ENCODE data around the gene XYLT1. TPM values are rescaled to one million over a fixed set of nuclear protein-coding genes. Genes with fewer than 3 reads are reported as not detected.

Gene XYLT1
- total and polyA plus RNA-seq, 2 of the 13 experiments (the other 11 are each of a cell fraction or from before 2014, with no cell fraction given): not detected

DNA sequence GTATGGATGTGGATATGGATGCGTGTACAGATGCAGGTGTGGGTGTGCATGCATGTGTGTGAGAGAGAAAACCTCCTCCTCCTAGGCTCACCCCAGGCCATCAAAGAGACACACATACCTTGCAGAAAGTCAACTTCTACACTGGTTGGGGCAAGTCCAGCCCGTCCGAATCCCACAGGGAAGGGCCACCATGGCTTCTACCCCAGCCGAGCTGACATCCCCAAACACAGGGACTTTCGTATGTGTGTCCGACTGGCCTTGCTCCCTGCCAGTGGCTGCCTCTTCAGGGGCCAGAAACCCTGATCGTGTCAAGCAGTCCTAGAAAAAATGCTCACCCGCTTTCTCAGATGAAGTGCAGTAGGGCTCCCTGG, 134.2 kb downstream of the XYLT1 start:
- intact Hi-C loops (cut with micrococcal nuclease; ENCODE audit: unreplicated experiment) (no loop called here), in situ Hi-C loops (cut with HindIII; ENCODE audit: extremely low pct_ligation_motif_present, low pct_unique_long_range_greater_than_20kb) (no loop called here)
- Histone ChIP-seq H3K27ac (ENCODE audit: extremely low read length, insufficient read depth, low read length) (no peak overlapping the region), H3K27me3 (ENCODE audit: control insufficient read depth in 1 of 2, insufficient read depth in 2 of 2, low read length in 2 of 2) (peaks cover 2 to 14% of the 10 kb centered on the region in 2 experiments; a peak in 3 of 5 replicates), H3K79me2 (ENCODE audit: insufficient read depth, low read length) (no peaks in the 10 kb centered on the region), H3K4me1 (ENCODE audit: insufficient read depth, low read length) (no peaks in the 10 kb centered on the region), H3K4me3 (replicated peaks in 1 of 3; ENCODE audit: insufficient read depth in 1 of 3, low read depth in 2 of 3, low read length in 3 of 3) (no peak overlapping the region), H3K9me3 (ENCODE audit: low read length) (no peaks in the 10 kb centered on the region), H3K9ac (ENCODE audit: insufficient read depth, low read depth, low read length) (no peak overlapping the region), H3K36me3 (replicated peaks in 1 of 2; ENCODE audit: control insufficient read depth in 1 of 2, insufficient read depth in 2 of 2, low read length in 2 of 2) (no peaks in the 10 kb centered on the region), H3K4me2 (ENCODE audit: low read depth, low read length) (no peak overlapping the region), H4K20me1 (ENCODE audit: insufficient read depth, low read length) (no peaks in the 10 kb centered on the region), H2AFZ (ENCODE audit: low read length) (no peak overlapping the region)
- POLR2A ChIA-PET: no interaction called here
- FAIRE-seq: no peak
- DNase-seq (ENCODE audit: low spot score): no peak
- CTCF ChIA-PET (ENCODE audit: low intra/inter-chr PET ratio, low total read pairs): no interaction called here
- no peak for ATAC-seq
- WGBS (ENCODE audit: low lambda C conversion rate): 27% methylated on average over 8 of the region's 8 CpGs
- no TSS peak for BruUV-seq (replicated peaks)
- no peak for TF ChIP-seq ZEB1 (IDR thresholded peaks at IDR 0.05; ENCODE audit: insufficient replicate concordance, low read depth)

DNA sequence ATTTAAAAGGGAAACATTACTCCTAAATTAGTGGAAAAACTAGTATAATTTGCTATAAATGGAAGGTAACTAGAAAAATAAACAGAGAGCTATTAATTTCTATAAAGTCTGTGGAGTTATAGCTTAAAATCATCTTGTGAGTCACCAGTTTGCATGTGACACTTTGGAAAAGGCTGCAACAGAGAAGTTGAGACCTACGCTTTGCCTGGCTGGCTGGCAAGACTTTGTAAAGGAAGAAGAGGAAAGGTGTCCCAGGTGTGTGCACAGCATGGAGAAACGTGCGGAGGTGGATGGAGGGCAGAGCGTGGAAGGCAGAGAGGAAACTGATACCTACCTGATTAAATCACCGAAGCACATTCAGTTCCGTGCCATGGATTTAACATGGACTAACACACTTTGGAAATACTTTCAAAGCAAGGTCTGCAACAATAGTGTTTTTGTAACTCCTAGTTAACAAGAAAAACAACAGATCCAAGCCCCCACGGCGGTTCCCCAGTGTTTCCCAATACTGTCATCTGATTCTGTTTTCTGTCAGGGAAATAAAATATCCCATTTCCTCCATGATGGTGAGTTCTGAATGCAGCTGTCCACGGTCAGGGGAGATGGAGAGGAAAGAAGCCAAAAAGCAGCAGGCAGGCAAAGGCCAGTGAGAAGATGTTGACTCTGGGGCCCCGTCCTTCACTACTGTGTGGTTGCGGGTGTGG, 134.8 kb downstream of the XYLT1 start:
- H3K9me3 ChIP-seq (ENCODE audit: low read length): no peaks in the 10 kb centered on the region
- no peak for FAIRE-seq
- ChIA-PET CTCF (ENCODE audit: low intra/inter-chr PET ratio, low total read pairs) (no interaction called here), POLR2A (no interaction called here)
- no peaks in the 10 kb centered on the region for H3K79me2 ChIP-seq (ENCODE audit: insufficient read depth, low read length)
- H3K4me3 ChIP-seq (replicated peaks in 1 of 3; ENCODE audit: insufficient read depth in 1 of 3, low read depth in 2 of 3, low read length in 3 of 3): no peak overlapping the region
- H2AFZ ChIP-seq (ENCODE audit: low read length): no peak overlapping the region
- no peak overlapping the region for H3K27ac ChIP-seq (ENCODE audit: extremely low read length, insufficient read depth, low read length)
- in situ Hi-C loops (cut with HindIII; ENCODE audit: extremely low pct_ligation_motif_present, low pct_unique_long_range_greater_than_20kb) (no loop called here), intact Hi-C loops (cut with micrococcal nuclease; ENCODE audit: unreplicated experiment) (no loop called here)
- H3K9ac ChIP-seq (ENCODE audit: insufficient read depth, low read depth, low read length): no peak overlapping the region
- H4K20me1 ChIP-seq (ENCODE audit: insufficient read depth, low read length): no peaks in the 10 kb centered on the region
- H3K36me3 ChIP-seq (replicated peaks in 1 of 2; ENCODE audit: control insufficient read depth in 1 of 2, insufficient read depth in 2 of 2, low read length in 2 of 2): no peaks in the 10 kb centered on the region
- no peak for ATAC-seq
- 49% methylated on average over 11 of the region's 11 CpGs for whole genome bisulfite sequencing (ENCODE audit: low lambda C conversion rate)
- H3K4me2 ChIP-seq (ENCODE audit: low read depth, low read length): no peak overlapping the region
- peaks cover 2 to 14% of the 10 kb centered on the region in 2 experiments; a peak in 3 of 5 replicates for H3K27me3 ChIP-seq (ENCODE audit: control insufficient read depth in 1 of 2, insufficient read depth in 2 of 2, low read length in 2 of 2)
- no peaks in the 10 kb centered on the region for H3K4me1 ChIP-seq (ENCODE audit: insufficient read depth, low read length)
- BruUV-seq (replicated peaks): no TSS peak
- no peak for DNase-seq (ENCODE audit: low spot score)
- TF ChIP-seq MTA3 (CRISPR knock-in tag; IDR thresholded peaks at IDR 0.05): no peak
- no peak for TF ChIP-seq ZNF839 (CRISPR knock-in tag; IDR thresholded peaks at IDR 0.05; ENCODE audit: borderline replicate concordance)
- TF ChIP-seq, protein P1, sequence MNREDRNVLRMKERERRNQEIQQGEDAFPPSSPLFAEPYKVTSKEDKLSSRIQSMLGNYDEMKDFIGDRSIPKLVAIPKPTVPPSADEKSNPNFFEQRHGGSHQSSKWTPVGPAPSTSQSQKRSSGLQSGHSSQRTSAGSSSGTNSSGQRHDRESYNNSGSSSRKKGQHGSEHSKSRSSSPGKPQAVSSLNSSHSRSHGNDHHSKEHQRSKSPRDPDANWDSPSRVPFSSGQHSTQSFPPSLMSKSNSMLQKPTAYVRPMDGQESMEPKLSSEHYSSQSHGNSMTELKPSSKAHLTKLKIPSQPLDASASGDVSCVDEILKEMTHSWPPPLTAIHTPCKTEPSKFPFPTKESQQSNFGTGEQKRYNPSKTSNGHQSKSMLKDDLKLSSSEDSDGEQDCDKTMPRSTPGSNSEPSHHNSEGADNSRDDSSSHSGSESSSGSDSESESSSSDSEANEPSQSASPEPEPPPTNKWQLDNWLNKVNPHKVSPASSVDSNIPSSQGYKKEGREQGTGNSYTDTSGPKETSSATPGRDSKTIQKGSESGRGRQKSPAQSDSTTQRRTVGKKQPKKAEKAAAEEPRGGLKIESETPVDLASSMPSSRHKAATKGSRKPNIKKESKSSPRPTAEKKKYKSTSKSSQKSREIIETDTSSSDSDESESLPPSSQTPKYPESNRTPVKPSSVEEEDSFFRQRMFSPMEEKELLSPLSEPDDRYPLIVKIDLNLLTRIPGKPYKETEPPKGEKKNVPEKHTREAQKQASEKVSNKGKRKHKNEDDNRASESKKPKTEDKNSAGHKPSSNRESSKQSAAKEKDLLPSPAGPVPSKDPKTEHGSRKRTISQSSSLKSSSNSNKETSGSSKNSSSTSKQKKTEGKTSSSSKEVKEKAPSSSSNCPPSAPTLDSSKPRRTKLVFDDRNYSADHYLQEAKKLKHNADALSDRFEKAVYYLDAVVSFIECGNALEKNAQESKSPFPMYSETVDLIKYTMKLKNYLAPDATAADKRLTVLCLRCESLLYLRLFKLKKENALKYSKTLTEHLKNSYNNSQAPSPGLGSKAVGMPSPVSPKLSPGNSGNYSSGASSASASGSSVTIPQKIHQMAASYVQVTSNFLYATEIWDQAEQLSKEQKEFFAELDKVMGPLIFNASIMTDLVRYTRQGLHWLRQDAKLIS (CRISPR knock-in tag; IDR thresholded peaks at IDR 0.05): no peak
- TF ChIP-seq RBAK (CRISPR knock-in tag; IDR thresholded peaks at IDR 0.05): no peak
- TF ChIP-seq ZNF296 (CRISPR knock-in tag; conservative IDR thresholded peaks at IDR 0.05): no peak
- TF ChIP-seq ZNF264 (CRISPR knock-in tag; IDR thresholded peaks at IDR 0.05): no peak
- TF ChIP-seq, protein P2, sequence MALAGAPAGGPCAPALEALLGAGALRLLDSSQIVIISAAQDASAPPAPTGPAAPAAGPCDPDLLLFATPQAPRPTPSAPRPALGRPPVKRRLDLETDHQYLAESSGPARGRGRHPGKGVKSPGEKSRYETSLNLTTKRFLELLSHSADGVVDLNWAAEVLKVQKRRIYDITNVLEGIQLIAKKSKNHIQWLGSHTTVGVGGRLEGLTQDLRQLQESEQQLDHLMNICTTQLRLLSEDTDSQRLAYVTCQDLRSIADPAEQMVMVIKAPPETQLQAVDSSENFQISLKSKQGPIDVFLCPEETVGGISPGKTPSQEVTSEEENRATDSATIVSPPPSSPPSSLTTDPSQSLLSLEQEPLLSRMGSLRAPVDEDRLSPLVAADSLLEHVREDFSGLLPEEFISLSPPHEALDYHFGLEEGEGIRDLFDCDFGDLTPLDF (CRISPR knock-in tag; IDR thresholded peaks at IDR 0.05): no peak
- no peak for TF ChIP-seq SKIL (CRISPR knock-in tag; IDR thresholded peaks at IDR 0.05; ENCODE audit: borderline replicate concordance)
- TF ChIP-seq PPARG (CRISPR knock-in tag; conservative IDR thresholded peaks at IDR 0.05): no peak

Data from HepG2 (cell line).